Transverse colon (tissue), 4 donors: Measurements from ENCODE around the gene ADGRA1. TPM values are rescaled to one million over a fixed set of nuclear protein-coding genes. Genes with fewer than 3 reads are reported as not detected.

ENCODE experiments used
- DNase-seq: peaks from one replicate; pipeline ENCODE4 v3.0.0-alpha.2; 2019
- H3K27ac ChIP-seq, 4 donors: fragments of 200-600 bp; sonication (generic); 2 replicates each; pipeline ENCODE4 v1.5.1; 2016 to 2018; ENCODE audit warnings: inconsistent platforms in 4 of 4
- H3K27me3 ChIP-seq: fragments of 200-600 bp; sonication (generic); 2 replicates; pipeline ENCODE4 v1.5.1; 2017; ENCODE audit warnings: inconsistent platforms
- H3K36me3 ChIP-seq, 4 donors: fragments of 200-600 bp; sonication (generic); 2 replicates each; pipeline ENCODE4 v1.5.1; 2017 to 2019; ENCODE audit warnings: inconsistent platforms in 4 of 4
- H3K4me1 ChIP-seq, 4 donors: fragments of 200-600 bp; sonication (generic); 2 replicates each; pipeline ENCODE4 v1.5.1; 2017 to 2020; ENCODE audit warnings: inconsistent platforms in 4 of 4
- H3K4me3 ChIP-seq, 4 donors: fragments of 200-600 bp; sonication (generic); 1 replicate in 1 of 4; 2 replicates in 3 of 4; pipeline versions ENCODE4 v1.5.1 to v1.6.1; 2017 to 2019; ENCODE audit warnings: inconsistent platforms in 4 of 4
- H3K9me3 ChIP-seq, 2 donors: fragments of 200-600 bp; sonication (generic); 2 replicates each; pipeline ENCODE4 v1.5.1; 2017 to 2019; ENCODE audit warnings: inconsistent platforms in 2 of 2
- EP300 ChIP-seq: sonication (generic); formaldehyde crosslinking; IDR thresholded peaks from one replicate; pipeline ENCODE4 v1.6.1; 2017; ENCODE audit warnings: antibody characterized with exemption, low read depth
- POLR2A ChIP-seq: fragments of 450-650 bp; IDR thresholded peaks from one replicate; pipeline ENCODE4 v1.6.1; 2016; ENCODE audit warnings: antibody characterized with exemption, mild to moderate bottlenecking, moderate library complexity
- POLR2AphosphoS5 ChIP-seq, 3 donors: sonication (generic); formaldehyde crosslinking; IDR thresholded peaks; one replicate each; pipeline ENCODE4 v1.6.1; 2016; ENCODE audit warnings: antibody characterized with exemption in 3 of 3
- WGBS, 2 donors: methylation state at CpG; one replicate each; pipeline ENCODE4 v1.1.5; 2018; ENCODE audit warnings: low coverage in 1 of 2; 5-methylcytosine and 5-hydroxymethylcytosine counted together
- in situ Hi-C, 4 donors: fragments of 200-750 bp; cut with MboI; loops; one replicate each; pipeline versions ENCODE4 v1.15.0 to v1.15.1; 2017; ENCODE audit warnings: low sequenced_read_pairs in 3 of 4, low pct_ligation_motif_present in 1 of 4, low pct_unique_long_range_greater_than_20kb in 1 of 4
- intact Hi-C: fragments of 100-400 bp; cut with DNase I; formaldehyde crosslinking; loops from one replicate; pipeline ENCODE4 v1.15.1; 2023; ENCODE audit warnings: low total_unique reads
- total RNA-seq, 4 donors: library from RNA; depleted of rRNA; stranded (reverse); fragments of >200 nt; gene quantifications; one replicate each; pipeline ENCODE4 v1.1.0, GENCODE V29; 2016
- TF ChIP-seq, protein P1 (sequence below), 5 experiments: fragments of 200-600 bp in 3 of 5; fragments of 450-650 bp in 2 of 5; sonication (generic) in 3 of 5; IDR thresholded peaks; 1 replicate in 2 of 5; 2 replicates in 3 of 5; pipeline ENCODE4 v1.5.1; 2016 to 2017; ENCODE audit warnings: antibody characterized with exemption in 5 of 5, inconsistent platforms in 3 of 5, mild to moderate bottlenecking in 2 of 5, moderate library complexity in 1 of 5

Gene ADGRA1
- total RNA-seq, 4 donors from 2014 or later: 0.16 TPM; not detected in 3

DNA sequence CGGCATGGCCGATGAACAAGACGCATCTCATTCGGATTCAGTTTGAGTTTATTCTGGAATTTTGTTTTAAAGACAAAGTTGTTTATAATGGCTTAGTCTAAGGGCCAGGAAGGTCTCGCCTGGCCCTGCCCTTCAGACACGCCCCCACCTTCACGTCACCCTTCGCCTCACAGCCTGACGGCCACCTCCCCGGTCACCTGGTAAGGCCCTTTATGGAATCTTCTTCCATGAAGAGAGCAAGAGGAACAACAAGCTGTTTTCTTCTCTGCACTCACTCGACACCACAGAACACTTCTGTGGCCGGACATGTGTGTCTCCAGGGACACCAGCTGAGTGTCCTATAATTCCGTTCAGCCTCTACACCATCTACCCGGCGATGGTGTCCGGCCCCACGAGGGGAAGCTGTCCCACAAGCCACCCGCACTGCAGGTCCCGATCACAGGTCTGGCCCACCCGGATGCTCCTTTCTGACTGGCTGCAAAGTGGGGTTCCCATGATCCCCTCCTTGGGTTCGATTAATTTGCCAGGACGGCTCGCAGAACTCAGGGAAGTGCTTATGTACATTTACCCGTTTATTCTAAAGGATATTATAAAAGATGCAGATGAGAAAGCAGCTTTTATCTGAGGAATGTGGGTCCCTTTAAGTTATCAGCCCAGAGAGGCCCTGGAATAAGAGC lies 54.9 kb downstream of the ADGRA1 start:
- Histone ChIP-seq H3K27ac (no peak overlapping the region), H3K9me3 (peaks cover 0 to 4% of the 10 kb centered on the region in 2 donors), H3K4me1 (peaks cover 0 to 5% (median 2%) of the 10 kb centered on the region in 4 donors), H3K27me3 (peaks cover 67% of the 10 kb centered on the region), H3K4me3 (no peak overlapping the region), H3K36me3 (no peaks in the 10 kb centered on the region)
- intact Hi-C loops: no loop called here
- in situ Hi-C loops: loop anchor here in 1 of 4 donors (10.0 kb wide), 1 partner anchor 182 kb away; no protein-coding TSS in a partner anchor
- DNase-seq: no peak
- 20 to 74% methylated on average over 1 to 24 of the region's 24 CpGs for WGBS, 2 donors
- TF ChIP-seq, protein P1, sequence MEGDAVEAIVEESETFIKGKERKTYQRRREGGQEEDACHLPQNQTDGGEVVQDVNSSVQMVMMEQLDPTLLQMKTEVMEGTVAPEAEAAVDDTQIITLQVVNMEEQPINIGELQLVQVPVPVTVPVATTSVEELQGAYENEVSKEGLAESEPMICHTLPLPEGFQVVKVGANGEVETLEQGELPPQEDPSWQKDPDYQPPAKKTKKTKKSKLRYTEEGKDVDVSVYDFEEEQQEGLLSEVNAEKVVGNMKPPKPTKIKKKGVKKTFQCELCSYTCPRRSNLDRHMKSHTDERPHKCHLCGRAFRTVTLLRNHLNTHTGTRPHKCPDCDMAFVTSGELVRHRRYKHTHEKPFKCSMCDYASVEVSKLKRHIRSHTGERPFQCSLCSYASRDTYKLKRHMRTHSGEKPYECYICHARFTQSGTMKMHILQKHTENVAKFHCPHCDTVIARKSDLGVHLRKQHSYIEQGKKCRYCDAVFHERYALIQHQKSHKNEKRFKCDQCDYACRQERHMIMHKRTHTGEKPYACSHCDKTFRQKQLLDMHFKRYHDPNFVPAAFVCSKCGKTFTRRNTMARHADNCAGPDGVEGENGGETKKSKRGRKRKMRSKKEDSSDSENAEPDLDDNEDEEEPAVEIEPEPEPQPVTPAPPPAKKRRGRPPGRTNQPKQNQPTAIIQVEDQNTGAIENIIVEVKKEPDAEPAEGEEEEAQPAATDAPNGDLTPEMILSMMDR (IDR thresholded peaks at IDR 0.05): no peak
- TF ChIP-seq POLR2A (no peak), EP300 (no peak), POLR2AphosphoS5 (IDR thresholded peaks at IDR 0.05) (no peak)

DNA sequence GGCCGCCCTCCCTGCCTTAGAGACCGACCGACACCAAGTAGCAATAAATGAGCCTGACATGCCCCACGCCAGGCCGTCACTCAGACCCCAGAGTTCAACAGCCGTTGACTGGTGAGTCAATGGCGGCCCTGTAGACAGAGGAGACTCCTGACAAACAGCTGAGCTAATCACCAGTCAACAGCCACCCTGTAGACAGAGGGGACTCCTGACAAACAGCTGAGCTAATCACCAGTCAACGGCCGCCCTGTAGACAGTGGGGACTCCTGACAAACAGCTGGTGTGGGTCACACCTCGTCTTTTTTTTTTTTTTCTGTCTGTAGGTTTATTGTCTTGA lies 55.4 kb downstream of the ADGRA1 start:
- DNase-seq: no peak
- H3K27ac ChIP-seq: no peak overlapping the region

DNA sequence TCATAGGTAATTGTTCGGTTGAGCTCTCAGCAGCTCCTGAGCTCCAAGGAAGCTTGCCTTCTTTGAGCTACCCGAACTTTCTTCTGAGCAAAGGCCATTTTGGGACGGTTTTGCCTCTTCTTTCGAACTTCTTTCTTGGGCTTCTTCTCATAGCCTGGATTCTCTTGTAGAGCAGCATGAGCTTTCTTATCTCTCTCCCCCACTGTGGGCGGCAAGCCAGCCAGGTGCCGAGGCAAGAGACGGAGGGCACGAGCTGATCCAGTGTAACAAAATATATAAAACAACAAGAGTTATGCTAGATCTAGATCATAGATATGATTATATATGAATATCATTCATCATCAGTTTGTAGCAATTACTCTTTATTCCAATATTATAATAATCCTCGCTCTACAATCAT lies 55.8 kb downstream of the ADGRA1 start:
- TF ChIP-seq POLR2A: no peak
- TF ChIP-seq, protein P1 (IDR thresholded peaks at IDR 0.05): no peak
- WGBS, 2 donors: 52 to 57% methylated on average over 9 of the region's 9 CpGs
- H3K9me3 ChIP-seq: peaks cover 4 to 6% of the 10 kb centered on the region in 2 donors
- no peak for DNase-seq
- peaks cover 0 to 5% (median 2%) of the 10 kb centered on the region in 4 donors for H3K4me1 ChIP-seq
- in situ Hi-C loops (loop anchor here in 1 of 4 donors (10.0 kb wide), 1 partner anchor 181 kb away; no protein-coding TSS in a partner anchor), intact Hi-C loops (no loop called here)
- no peak overlapping the region for H3K27ac ChIP-seq
- no peak overlapping the region for H3K4me3 ChIP-seq
- peaks cover 76% of the 10 kb centered on the region for H3K27me3 ChIP-seq
- no peaks in the 10 kb centered on the region for H3K36me3 ChIP-seq

More for the DNA sequence above, 55.4 kb downstream of the ADGRA1 start:
- TF ChIP-seq POLR2AphosphoS5 (IDR thresholded peaks at IDR 0.05): no peak
- no peak for TF ChIP-seq EP300
- no peak for TF ChIP-seq POLR2A
- TF ChIP-seq, protein P1 (IDR thresholded peaks at IDR 0.05): no peak
- Histone ChIP-seq H3K4me1 (peaks cover 0 to 5% (median 2%) of the 10 kb centered on the region in 4 donors), H3K9me3 (peaks cover 3 to 6% of the 10 kb centered on the region in 2 donors), H3K36me3 (no peaks in the 10 kb centered on the region), H3K27me3 (peaks cover 72% of the 10 kb centered on the region), H3K4me3 (no peak overlapping the region)
- in situ Hi-C loops: loop anchor here in 1 of 4 donors (10.0 kb wide), 1 partner anchor 182 kb away; no protein-coding TSS in a partner anchor
- WGBS, 2 donors: 66 to 67% methylated on average over 5 to 10 of the region's 10 CpGs
- intact Hi-C loops: no loop called here

DNA sequence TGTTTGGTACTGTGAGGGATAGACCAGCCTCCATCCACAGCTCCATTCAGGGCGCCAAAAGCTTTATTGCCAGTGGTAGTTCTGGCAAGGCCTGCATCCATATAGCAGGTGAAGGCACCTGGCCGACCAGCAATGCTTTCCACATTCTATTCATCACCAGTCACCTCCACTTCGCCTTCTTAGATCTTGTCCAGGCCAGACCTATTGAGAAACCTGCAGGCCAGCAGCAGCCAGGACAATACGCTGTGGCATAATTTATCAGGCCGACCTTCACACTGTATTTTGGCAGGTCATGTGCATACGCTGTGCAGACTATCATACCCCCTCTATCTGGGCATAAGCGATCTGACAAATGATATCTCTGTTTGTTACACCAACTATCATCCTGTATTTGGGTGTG lies 57.0 kb downstream of the ADGRA1 start:
- H3K36me3 ChIP-seq: no peaks in the 10 kb centered on the region
- H3K9me3 ChIP-seq: peaks cover 4 to 6% of the 10 kb centered on the region in 2 donors
- H3K27ac ChIP-seq: no peak overlapping the region
- WGBS, 2 donors: 85 to 97% methylated on average over 5 to 7 of the region's 7 CpGs
- H3K4me1 ChIP-seq: peaks cover 0 to 5% (median 2%) of the 10 kb centered on the region in 4 donors
- no peak for TF ChIP-seq POLR2A
- TF ChIP-seq, protein P1 (IDR thresholded peaks at IDR 0.05): no peak
- no peak for TF ChIP-seq EP300
- no peak for TF ChIP-seq POLR2AphosphoS5 (IDR thresholded peaks at IDR 0.05)
- DNase-seq: no peak
- H3K4me3 ChIP-seq: no peak overlapping the region
- intact Hi-C loops: no loop called here
- peaks cover 80% of the 10 kb centered on the region for H3K27me3 ChIP-seq
- in situ Hi-C loops: loop anchor here in 1 of 4 donors (10.0 kb wide), 1 partner anchor 180 kb away; no protein-coding TSS in a partner anchor
